ENCODE results near the gene C1orf167. TPM values are rescaled to one million over a fixed set of nuclear protein-coding genes. Genes with fewer than 3 reads are reported as not detected.

The C1orf167 gene
- total and polyA plus RNA-seq, 2 of the 13 experiments (the other 11 are each of a cell fraction or from before 2014, with no cell fraction given), result not detected

- TF ChIP-seq ZNF724P (CRISPR knock-in tag; IDR thresholded peaks at IDR 0.05; ENCODE audit: borderline replicate concordance), result no peak; the same call in 1 of the 2 replicates
- 0 out of 2 replicates have a peak, but pooled peaks have one; percentile 28 for TF ChIP-seq ZNF619 (CRISPR knock-in tag; IDR thresholded peaks at IDR 0.05)
- TF ChIP-seq ZMAT5 (CRISPR knock-in tag; IDR thresholded peaks at IDR 0.05; ENCODE audit: borderline replicate concordance, low read depth), result no peak
- no peak for TF ChIP-seq ZNF275 (CRISPR knock-in tag; IDR thresholded peaks at IDR 0.05; ENCODE audit: borderline replicate concordance)
- no peak for TF ChIP-seq ZNF142 (CRISPR knock-in tag; IDR thresholded peaks at IDR 0.05)
- 0 out of 2 replicates have a peak, but pooled peaks have one; percentile 31 for TF ChIP-seq ZNF33B (CRISPR knock-in tag; IDR thresholded peaks at IDR 0.05)
- TF ChIP-seq POLR2AphosphoS5 (IDR thresholded peaks at IDR 0.05; ENCODE audit: low read depth, low read length), result peak; percentile 33; the same call in 1 of the 2 replicates
- no peak for TF ChIP-seq ZNF83 (CRISPR knock-in tag; IDR thresholded peaks at IDR 0.05; ENCODE audit: borderline replicate concordance)
- no peak for TF ChIP-seq ATF6 (CRISPR knock-in tag; conservative IDR thresholded peaks at IDR 0.05)
- no peak; the same call in 1 of the 2 replicates for TF ChIP-seq ZNF605 (CRISPR knock-in tag; IDR thresholded peaks at IDR 0.05)
- no peak; the same call in 2 of the 3 replicates for TF ChIP-seq MXI1 (IDR thresholded peaks at IDR 0.05; ENCODE audit: borderline replicate concordance, low read depth, low read length)
- peak; percentile 27; the same call in 1 of the 2 replicates for TF ChIP-seq ZFX (CRISPR knock-in tag; IDR thresholded peaks at IDR 0.05; ENCODE audit: low read depth)
- TF ChIP-seq ZNF282 (IDR thresholded peaks at IDR 0.05; ENCODE audit: partially characterized antibody), result no peak
- peak; percentile 13; the same call in 1 of the 2 replicates for TF ChIP-seq KDM2A (CRISPR knock-in tag; IDR thresholded peaks at IDR 0.05; ENCODE audit: borderline replicate concordance, low read depth)
- no peak for TF ChIP-seq ZNF567 (CRISPR knock-in tag; IDR thresholded peaks at IDR 0.05; ENCODE audit: borderline replicate concordance)
- TF ChIP-seq PHF8 (CRISPR knock-in tag; IDR thresholded peaks at IDR 0.05), result peak; percentile 27; the same call in 1 of the 2 replicates
- no peak for TF ChIP-seq NKX3-1 (CRISPR knock-in tag; IDR thresholded peaks at IDR 0.05)
- peak; percentile 29 for TF ChIP-seq CBX1 (IDR thresholded peaks at IDR 0.05; ENCODE audit: low read depth)
- no peak for TF ChIP-seq MXD1 (CRISPR knock-in tag; IDR thresholded peaks at IDR 0.05)
Measured at GRCh38 chr1:11802973-11803885, 41.2 kb downstream of the C1orf167 start (continued).

All from HepG2 (cell line).